Lower leg skin (tissue), 3 donors: ENCODE data around the gene DNAH11.

Source experiments
- POLR2A ChIP-seq, 2 donors: fragments of 450-650 bp; IDR thresholded peaks; one replicate each; pipeline ENCODE4 v1.6.1; 2016 to 2017; ENCODE audit warnings: antibody characterized with exemption in 2 of 2, mild to moderate bottlenecking in 1 of 2, moderate library complexity in 1 of 2
- TF ChIP-seq, protein P1 (sequence below), 3 donors: fragments of 450-650 bp; IDR thresholded peaks; one replicate each; pipeline ENCODE4 v1.5.1; 2016; ENCODE audit warnings: antibody characterized with exemption in 3 of 3, mild to moderate bottlenecking in 3 of 3, moderate library complexity in 2 of 3

GRCh38 chr7:21675255-21675654 lies 132.4 kb downstream of the DNAH11 start:
- TF ChIP-seq, protein P1, sequence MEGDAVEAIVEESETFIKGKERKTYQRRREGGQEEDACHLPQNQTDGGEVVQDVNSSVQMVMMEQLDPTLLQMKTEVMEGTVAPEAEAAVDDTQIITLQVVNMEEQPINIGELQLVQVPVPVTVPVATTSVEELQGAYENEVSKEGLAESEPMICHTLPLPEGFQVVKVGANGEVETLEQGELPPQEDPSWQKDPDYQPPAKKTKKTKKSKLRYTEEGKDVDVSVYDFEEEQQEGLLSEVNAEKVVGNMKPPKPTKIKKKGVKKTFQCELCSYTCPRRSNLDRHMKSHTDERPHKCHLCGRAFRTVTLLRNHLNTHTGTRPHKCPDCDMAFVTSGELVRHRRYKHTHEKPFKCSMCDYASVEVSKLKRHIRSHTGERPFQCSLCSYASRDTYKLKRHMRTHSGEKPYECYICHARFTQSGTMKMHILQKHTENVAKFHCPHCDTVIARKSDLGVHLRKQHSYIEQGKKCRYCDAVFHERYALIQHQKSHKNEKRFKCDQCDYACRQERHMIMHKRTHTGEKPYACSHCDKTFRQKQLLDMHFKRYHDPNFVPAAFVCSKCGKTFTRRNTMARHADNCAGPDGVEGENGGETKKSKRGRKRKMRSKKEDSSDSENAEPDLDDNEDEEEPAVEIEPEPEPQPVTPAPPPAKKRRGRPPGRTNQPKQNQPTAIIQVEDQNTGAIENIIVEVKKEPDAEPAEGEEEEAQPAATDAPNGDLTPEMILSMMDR (IDR thresholded peaks at IDR 0.05), result no peak
- TF ChIP-seq POLR2A (IDR thresholded peaks at IDR 0.05), result no peak
